Fibroblast of lung (primary cell): ENCODE results near the gene CD1D. TPM values are rescaled to one million over a fixed set of nuclear protein-coding genes. Genes with fewer than 3 reads are reported as not detected.
A peak's percentile ranks its signal among the peaks of the same experiment; 100 is the strongest.

Source experiments
- DNase-seq, 2 donors: peaks; one replicate each; pipeline versions ENCODE4 v3.0.0 to v3.0.0-alpha.2; 2010; ENCODE audit warnings: low read depth in 2 of 2
- H2AFZ ChIP-seq: 2 replicates; pipeline ENCODE4 v1.5.1; 2012; ENCODE audit warnings: low read length, control low read depth, inconsistent platforms
- H3K27ac ChIP-seq: 2 replicates; pipeline ENCODE4 v1.5.1; 2011; ENCODE audit warnings: low read length, control low read depth; ENCODE audit not compliant: insufficient read depth
- H3K27me3 ChIP-seq: 2 replicates; pipeline ENCODE4 v1.5.1; 2011; ENCODE audit warnings: mild to moderate bottlenecking, low read length; ENCODE audit not compliant: control insufficient read depth, insufficient read depth
- H3K36me3 ChIP-seq: 2 replicates; pipeline ENCODE4 v1.5.1; 2011; ENCODE audit warnings: low read length; ENCODE audit not compliant: control insufficient read depth, insufficient read depth
- H3K4me1 ChIP-seq: 2 replicates; pipeline ENCODE4 v1.5.1; 2011; ENCODE audit warnings: low read length; ENCODE audit not compliant: control insufficient read depth, insufficient read depth; ENCODE audit errors: extremely low read depth
- H3K4me2 ChIP-seq: 2 replicates; pipeline ENCODE4 v1.5.1; 2011; ENCODE audit warnings: low read length, control low read depth; ENCODE audit not compliant: insufficient read depth; ENCODE audit errors: extremely low read depth
- H3K4me3 ChIP-seq, 4 experiments: fragments of 200-600 bp in 1 of 4; sonication (generic) in 1 of 4; replicated peaks in 1 of 4; 2 replicates each; pipeline ENCODE4 v1.5.1; 2011 to 2016; ENCODE audit warnings: low read length in 4 of 4, low read depth in 3 of 4, mild to moderate bottlenecking in 3 of 4, control low read depth in 2 of 4, inconsistent platforms in 1 of 4, mixed read lengths in 1 of 4; ENCODE audit not compliant: insufficient read depth in 1 of 4; ENCODE audit errors: control extremely low read depth in 1 of 4
- H3K79me2 ChIP-seq: 2 replicates; pipeline ENCODE4 v1.5.1; 2012; ENCODE audit warnings: mild to moderate bottlenecking, low read length, inconsistent platforms; ENCODE audit not compliant: control insufficient read depth, insufficient read depth
- H3K9ac ChIP-seq: 2 replicates; pipeline ENCODE4 v1.5.1; 2011; ENCODE audit warnings: mild to moderate bottlenecking, low read length, control low read depth; ENCODE audit not compliant: insufficient read depth
- H3K9me3 ChIP-seq: 2 replicates; pipeline ENCODE4 v1.5.1; 2012; ENCODE audit warnings: low read depth, low read length; ENCODE audit not compliant: control insufficient read depth, insufficient read depth
- H4K20me1 ChIP-seq: 2 replicates; pipeline ENCODE4 v1.5.1; 2011; ENCODE audit warnings: low read length; ENCODE audit not compliant: control insufficient read depth, insufficient read depth; ENCODE audit errors: extremely low read depth
- CTCF ChIP-seq, 2 donors: IDR thresholded peaks in 1 of 2; conservative IDR thresholded peaks in 1 of 2; 1 replicate in 1 of 2; 2 replicates in 1 of 2; pipeline ENCODE4 v1.5.1; 2011 to 2012; ENCODE audit warnings: low read length in 2 of 2, control low read depth in 1 of 2, inconsistent platforms in 1 of 2, low read depth in 1 of 2, mild to moderate bottlenecking in 1 of 2
- EZH2 ChIP-seq: IDR thresholded peaks from 2 replicates; pipeline ENCODE4 v1.5.1; 2012; ENCODE audit warnings: low read length, control low read depth, mild to moderate bottlenecking; ENCODE audit errors: missing control alignments
- polyA minus RNA-seq: library from RNA; depleted of rRNA, polyadenylated mRNA; stranded (reverse); fragments of >200 nt; gene quantifications from 2 replicates; pipeline ENCODE4 v1.2.3, GENCODE V29; 2011; ENCODE audit warnings: low replicate concordance
- polyA plus RNA-seq, 2 donors: library from polyadenylated mRNA; depleted of rRNA in 1 of 2; stranded (reverse) in 1 of 2; unstranded in 1 of 2; fragments of >200 nt; gene quantifications; 2 replicates each; pipeline ENCODE4 v1.2.1, GENCODE V29; 2011 to 2012; ENCODE audit warnings: missing spikeins in 1 of 2
- total RNA-seq: library from RNA; depleted of rRNA; stranded (reverse); fragments of >200 nt; gene quantifications from 2 replicates; pipeline ENCODE4 v1.2.1, GENCODE V29; 2014

Gene CD1D
- 0.51 and 0.66 TPM in 2 replicates for total RNA-seq
- polyA plus RNA-seq = not detected in 2 replicates
- polyA plus RNA-seq (2012) = not detected in 2 replicates
- polyA minus RNA-seq = not detected in 2 replicates

- Histone ChIP-seq H3K9me3 (no peaks in the 10 kb centered on the region), H3K79me2 (no peaks in the 10 kb centered on the region), H3K4me3 (peak within 1 kb of the TSS in 2 of 4 experiments; percentile 35 to 41), H3K4me2 (peak within 1 kb of the TSS; percentile 32), H3K27me3 (peaks cover 41% of the 10 kb centered on the region), H2AFZ (no peak within 1 kb of the TSS), H3K36me3 (no peaks in the 10 kb centered on the region), H3K9ac (no peak within 1 kb of the TSS), H4K20me1 (no peaks in the 10 kb centered on the region), H3K27ac (no peak within 1 kb of the TSS), H3K4me1 (no peaks in the 10 kb centered on the region)
- TF ChIP-seq CTCF (conservative IDR thresholded peaks at IDR 0.05 in 1 of 2, IDR thresholded peaks at IDR 0.05 in 1 of 2; ENCODE audit: low read depth in 1 of 2, low read length in 2 of 2) = no peak
- TF ChIP-seq EZH2 = peak; percentile 67
- peak; percentile 1 to 25 for DNase-seq
Measured at GRCh38 chr1:158180741-158181576, at the start of gene CD1D. Gene CD1D (plus strand): TSS chr1:158180895. CDS start chr1:158181102, 207 bp downstream.

GRCh38 chr1:158131217-158131616 lies 49.5 kb upstream of the CD1D start:
- H3K27me3 ChIP-seq = peaks cover 6% of the 10 kb centered on the region
- no peaks in the 10 kb centered on the region for H3K9me3 ChIP-seq
- no peaks in the 10 kb centered on the region for H3K36me3 ChIP-seq
- H2AFZ ChIP-seq = no peak overlapping the region
- no peak for TF ChIP-seq CTCF (conservative IDR thresholded peaks at IDR 0.05 in 1 of 2, IDR thresholded peaks at IDR 0.05 in 1 of 2; ENCODE audit: low read depth in 1 of 2, low read length in 2 of 2)
- TF ChIP-seq EZH2 = no peak
- no peak overlapping the region for H3K4me3 ChIP-seq
- no peaks in the 10 kb centered on the region for H3K79me2 ChIP-seq
- H3K27ac ChIP-seq = no peak overlapping the region
- H3K9ac ChIP-seq = no peak overlapping the region
- no peak overlapping the region for H3K4me2 ChIP-seq
- no peaks in the 10 kb centered on the region for H4K20me1 ChIP-seq
- no peaks in the 10 kb centered on the region for H3K4me1 ChIP-seq
- DNase-seq = no peak

- H3K27ac ChIP-seq = no peak overlapping the region
- TF ChIP-seq CTCF (conservative IDR thresholded peaks at IDR 0.05 in 1 of 2, IDR thresholded peaks at IDR 0.05 in 1 of 2; ENCODE audit: low read depth in 1 of 2, low read length in 2 of 2) (no peak), EZH2 (no peak)
- no peak overlapping the region for H3K4me3 ChIP-seq
- H3K9me3 ChIP-seq = no peaks in the 10 kb centered on the region
- H3K9ac ChIP-seq = no peak overlapping the region
- H3K4me2 ChIP-seq = no peak overlapping the region
- DNase-seq = no peak
- H3K36me3 ChIP-seq = no peaks in the 10 kb centered on the region
- no peaks in the 10 kb centered on the region for H3K79me2 ChIP-seq
- H3K27me3 ChIP-seq = no peaks in the 10 kb centered on the region
- H3K4me1 ChIP-seq = no peaks in the 10 kb centered on the region
- no peak overlapping the region for H2AFZ ChIP-seq
- H4K20me1 ChIP-seq = no peaks in the 10 kb centered on the region
Measured at GRCh38 chr1:158140764-158141192, 39.9 kb upstream of the CD1D start.
